ENCODE data around the gene TMED9.

The TMED9 gene

GRCh38 chr5:177578316-177578715, 13.7 kb upstream of the TMED9 start:
- no peak overlapping the region for H3K27ac ChIP-seq
- no peak for TF ChIP-seq CTCF (conservative IDR thresholded peaks at IDR 0.05)
- TF ChIP-seq ZFX (IDR thresholded peaks at IDR 0.05), result no peak

- no peak overlapping the region for H3K27ac ChIP-seq
- TF ChIP-seq CTCF (conservative IDR thresholded peaks at IDR 0.05) (no peak), ZFX (IDR thresholded peaks at IDR 0.05) (no peak)
Observed at GRCh38 chr5:177588413-177588909, 3.5 kb upstream of the TMED9 start.

- TF ChIP-seq CTCF (conservative IDR thresholded peaks at IDR 0.05) (no peak), ZFX (IDR thresholded peaks at IDR 0.05) (no peak)
- no peak overlapping the region for H3K27ac ChIP-seq
Observed at GRCh38 chr5:177590406-177590805, 1.6 kb upstream of the TMED9 start.

- H3K27ac ChIP-seq, result peak overlapping the region; percentile 92; the same call in 1 of the 2 replicates
- TF ChIP-seq CTCF (conservative IDR thresholded peaks at IDR 0.05), result no peak
- no peak for TF ChIP-seq ZFX (IDR thresholded peaks at IDR 0.05)
Observed at GRCh38 chr5:177591690-177592009, 353 bp upstream of the TMED9 start.

- TF ChIP-seq CTCF (conservative IDR thresholded peaks at IDR 0.05) (no peak), ZFX (IDR thresholded peaks at IDR 0.05) (no peak)
- H3K27ac ChIP-seq, result peak overlapping the region; percentile 92
Observed at GRCh38 chr5:177592905-177593304, 902 bp downstream of the TMED9 start.

GRCh38 chr5:177593511-177593910, 1.5 kb downstream of the TMED9 start:
- peak overlapping the region; percentile 92 for H3K27ac ChIP-seq
- TF ChIP-seq CTCF (conservative IDR thresholded peaks at IDR 0.05), result no peak
- no peak for TF ChIP-seq ZFX (IDR thresholded peaks at IDR 0.05)

- H3K27ac ChIP-seq, result peak overlapping the region; percentile 92; the same call in 1 of the 2 replicates
- TF ChIP-seq ZFX (IDR thresholded peaks at IDR 0.05) (no peak), CTCF (conservative IDR thresholded peaks at IDR 0.05) (no peak)
Observed at GRCh38 chr5:177594071-177594470, 2.1 kb downstream of the TMED9 start.
